ENCODE measurements around the gene PLEKHA6. TPM values are rescaled to one million over a fixed set of nuclear protein-coding genes. Genes with fewer than 3 reads are reported as not detected.

PLEKHA6 gene
- total RNA-seq, 1 donor from 2014 or later = 61.5 TPM

- no peak for DNase-seq (ENCODE audit: low spot score)
Observed at GRCh38 chr1:204261746-204262505, 97.8 kb downstream of the PLEKHA6 start.

GRCh38 chr1:204261266-204261665, 98.5 kb downstream of the PLEKHA6 start:
- no peak for DNase-seq (ENCODE audit: low spot score)

GRCh38 chr1:204260601-204261197, 99.0 kb downstream of the PLEKHA6 start:
- DNase-seq (ENCODE audit: low spot score) = no peak

GRCh38 chr1:204259782-204260181, 99.9 kb downstream of the PLEKHA6 start:
- no peak for DNase-seq (ENCODE audit: low spot score)

GRCh38 chr1:204259196-204259595, 100.5 kb downstream of the PLEKHA6 start:
- no peak for DNase-seq (ENCODE audit: low spot score)

- DNase-seq (ENCODE audit: low spot score) = no peak
Observed at GRCh38 chr1:204258213-204259115, 101.3 kb downstream of the PLEKHA6 start.

GRCh38 chr1:204257446-204257845, 102.3 kb downstream of the PLEKHA6 start:
- no peak for DNase-seq (ENCODE audit: low spot score)

GRCh38 chr1:204256531-204256930, 103.2 kb downstream of the PLEKHA6 start:
- no peak for DNase-seq (ENCODE audit: low spot score)

GRCh38 chr1:204255966-204256365, 103.8 kb downstream of the PLEKHA6 start:
- DNase-seq (ENCODE audit: low spot score) = no peak

- DNase-seq (ENCODE audit: low spot score) = no peak
Observed at GRCh38 chr1:204255225-204255624, 104.5 kb downstream of the PLEKHA6 start.

GRCh38 chr1:204254031-204254661, 105.6 kb downstream of the PLEKHA6 start:
- peak; percentile 57 for DNase-seq (ENCODE audit: low spot score)

- no peak for DNase-seq (ENCODE audit: low spot score)
Observed at GRCh38 chr1:204251926-204252689, 107.6 kb downstream of the PLEKHA6 start.

- DNase-seq (ENCODE audit: low spot score) = no peak
Observed at GRCh38 chr1:204251286-204251685, 108.4 kb downstream of the PLEKHA6 start.

- no peak for DNase-seq (ENCODE audit: low spot score)
Observed at GRCh38 chr1:204250428-204251030, 109.2 kb downstream of the PLEKHA6 start.

GRCh38 chr1:204249736-204250427, 109.8 kb downstream of the PLEKHA6 start:
- no peak for DNase-seq (ENCODE audit: low spot score)

GRCh38 chr1:204248954-204249353, 110.8 kb downstream of the PLEKHA6 start:
- no peak for DNase-seq (ENCODE audit: low spot score)

- DNase-seq (ENCODE audit: low spot score) = no peak
Observed at GRCh38 chr1:204246876-204247275, 112.9 kb downstream of the PLEKHA6 start.

GRCh38 chr1:204242920-204243319, 116.8 kb downstream of the PLEKHA6 start:
- no peak for DNase-seq (ENCODE audit: low spot score)

- no peak for DNase-seq (ENCODE audit: low spot score)
Observed at GRCh38 chr1:204241914-204242313, 117.8 kb downstream of the PLEKHA6 start.

GRCh38 chr1:204241050-204241449, 118.7 kb downstream of the PLEKHA6 start:
- DNase-seq (ENCODE audit: low spot score) = no peak

All from ureter (tissue), 1 donor.